HAP-1 (cell line): Measurements from ENCODE around the gene MKKS.
"Not testable (repeated sequence)": the region's sequence is repeated elsewhere in the genome, so short reads cannot be mapped to it uniquely, and the experiment has no call there.

Source experiments
- DNase-seq, 2 experiments: peaks; one replicate each; pipeline ENCODE4 v3.0.0-alpha.2; 2016 to 2020; ENCODE audit warnings: low spot score in 2 of 2
- H3K27me3 ChIP-seq: fragments of 250-450 bp; sonication (Bioruptor Pico); 2 replicates; pipeline ENCODE4 v1.5.1; 2020; ENCODE audit warnings: low read depth, mild to moderate bottlenecking, moderate library complexity
- H3K36me3 ChIP-seq: fragments of 250-450 bp; sonication (Bioruptor Pico); replicated peaks from 2 replicates; pipeline ENCODE4 v1.5.1; 2020; ENCODE audit warnings: mild to moderate bottlenecking
- H3K4me1 ChIP-seq: fragments of 250-450 bp; sonication (Bioruptor Pico); 2 replicates; pipeline ENCODE4 v1.5.1; 2020; ENCODE audit warnings: mild to moderate bottlenecking
- H3K4me3 ChIP-seq: fragments of 250-450 bp; sonication (Bioruptor Pico); 2 replicates; pipeline ENCODE4 v1.5.1; 2020; ENCODE audit warnings: mild to moderate bottlenecking, moderate library complexity
- H3K9me3 ChIP-seq: fragments of 250-450 bp; sonication (Bioruptor Pico); 2 replicates; pipeline ENCODE4 v1.5.1; 2020; ENCODE audit warnings: mild to moderate bottlenecking, moderate library complexity
- in situ Hi-C: fragments of 300-500 bp; cut with MboI; formaldehyde crosslinking; loops from 3 replicates; pipeline ENCODE4 v1.14.3; 2020; ENCODE audit warnings: low sequenced_read_pairs, inconsistent platforms, mixed read lengths

Gene MKKS

DNA sequence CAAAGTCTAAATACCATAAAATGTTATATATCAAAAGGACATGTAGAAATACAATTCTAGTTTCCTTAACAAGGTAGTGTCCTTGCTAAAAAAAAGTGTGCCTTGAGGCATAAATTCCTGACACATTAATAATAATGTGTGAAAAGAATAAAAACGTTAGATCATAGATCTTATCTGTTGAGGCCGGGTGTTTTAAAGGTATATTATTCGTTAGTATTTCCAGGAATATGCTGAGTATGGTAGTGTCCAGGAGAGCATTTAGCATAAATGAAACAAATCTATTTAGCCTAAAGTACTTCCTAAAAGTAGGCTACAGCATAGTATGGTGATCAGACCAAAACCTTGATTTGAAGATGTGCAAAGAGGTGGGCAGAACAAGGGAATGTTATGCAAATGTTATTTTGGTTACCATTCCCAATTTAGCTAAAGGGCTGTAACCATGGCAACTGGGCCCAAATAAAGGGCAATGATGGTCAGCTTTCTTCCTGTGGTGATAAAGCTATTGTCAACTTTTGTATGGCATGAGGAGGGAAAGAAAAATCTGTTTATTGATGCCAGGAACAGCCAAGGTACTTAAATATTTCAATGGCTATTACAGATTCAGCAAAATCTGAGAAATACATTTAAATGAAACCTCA lies 18.9 kb downstream of the MKKS start:
- DNase-seq: peak; percentile 61 to 79
- Histone ChIP-seq H3K4me3 (no peak overlapping the region), H3K36me3 (peaks cover 19% of the 10 kb centered on the region), H3K9me3 (no peaks in the 10 kb centered on the region), H3K27me3 (no peaks in the 10 kb centered on the region), H3K4me1 (peaks cover 21% of the 10 kb centered on the region)
- in situ Hi-C loops: no loop called here

DNA sequence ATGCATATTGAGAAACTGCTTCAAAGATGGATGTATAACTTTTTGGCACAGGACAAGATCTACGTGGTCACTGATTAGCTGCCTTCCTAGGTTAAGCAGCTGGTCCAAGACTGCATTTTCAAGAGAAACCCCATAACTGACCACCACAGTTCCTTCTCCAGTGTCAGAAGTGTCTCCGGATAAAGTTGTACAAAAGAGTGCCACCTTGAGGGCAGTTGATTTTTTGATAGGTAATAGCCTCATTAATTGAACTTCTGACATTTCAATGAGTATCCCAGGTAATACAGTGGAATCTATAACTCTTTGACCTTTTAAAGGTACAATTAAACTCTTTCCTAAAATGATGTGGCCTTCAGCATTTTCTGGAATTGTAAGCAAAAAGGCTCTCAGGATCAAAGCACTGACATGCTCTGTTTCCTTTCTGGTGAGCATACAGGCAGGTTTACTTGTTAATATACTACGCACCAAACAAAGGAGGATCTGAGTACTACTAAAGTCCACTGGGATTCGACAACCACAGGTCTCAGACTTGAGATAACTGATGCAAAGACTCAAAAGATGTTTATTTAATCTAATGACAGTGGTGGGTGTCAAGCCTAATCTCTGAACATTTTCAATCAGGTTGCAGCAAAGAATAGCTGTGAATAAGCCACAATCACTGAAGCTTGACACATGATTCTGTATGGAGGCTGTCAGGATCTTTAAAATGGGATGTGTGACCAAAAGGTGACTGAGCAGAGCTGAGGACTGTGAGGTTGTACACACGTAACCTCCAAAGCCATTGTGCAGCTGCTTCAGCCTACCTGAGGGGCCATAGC lies 21.2 kb downstream of the MKKS start:
- H3K4me1 ChIP-seq: peaks cover 26% of the 10 kb centered on the region

DNA sequence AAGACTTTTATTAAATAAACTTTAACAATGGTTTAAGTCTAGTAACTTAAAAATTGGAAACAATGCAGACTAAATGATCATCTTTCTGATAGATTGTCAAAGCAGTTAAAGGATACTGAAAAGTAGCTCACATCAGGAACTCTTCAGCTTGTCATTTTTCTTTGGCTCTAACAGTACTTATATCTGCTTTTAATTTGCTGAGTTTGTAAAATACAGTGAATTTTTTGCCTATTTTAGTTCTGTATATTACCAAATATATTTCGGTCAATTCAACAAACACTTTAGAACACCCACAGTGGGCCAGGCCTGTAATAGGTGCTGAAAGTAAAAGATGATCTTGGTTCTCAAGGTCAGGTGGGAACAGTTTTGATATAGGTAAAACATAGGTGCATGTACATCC lies 22.3 kb downstream of the MKKS start:
- peaks cover 28% of the 10 kb centered on the region for H3K4me1 ChIP-seq
- H3K9me3 ChIP-seq: no peaks in the 10 kb centered on the region
- peaks cover 19% of the 10 kb centered on the region for H3K36me3 ChIP-seq
- H3K27me3 ChIP-seq: no peaks in the 10 kb centered on the region
- no peak for DNase-seq
- H3K4me3 ChIP-seq: no peak overlapping the region
- in situ Hi-C loops: no loop called here

More for the DNA sequence above, 21.2 kb downstream of the MKKS start:
- DNase-seq: no peak
- Histone ChIP-seq H3K9me3 (no peaks in the 10 kb centered on the region), H3K36me3 (peaks cover 19% of the 10 kb centered on the region), H3K4me3 (no peak overlapping the region), H3K27me3 (no peaks in the 10 kb centered on the region)
- in situ Hi-C loops: no loop called here

DNA sequence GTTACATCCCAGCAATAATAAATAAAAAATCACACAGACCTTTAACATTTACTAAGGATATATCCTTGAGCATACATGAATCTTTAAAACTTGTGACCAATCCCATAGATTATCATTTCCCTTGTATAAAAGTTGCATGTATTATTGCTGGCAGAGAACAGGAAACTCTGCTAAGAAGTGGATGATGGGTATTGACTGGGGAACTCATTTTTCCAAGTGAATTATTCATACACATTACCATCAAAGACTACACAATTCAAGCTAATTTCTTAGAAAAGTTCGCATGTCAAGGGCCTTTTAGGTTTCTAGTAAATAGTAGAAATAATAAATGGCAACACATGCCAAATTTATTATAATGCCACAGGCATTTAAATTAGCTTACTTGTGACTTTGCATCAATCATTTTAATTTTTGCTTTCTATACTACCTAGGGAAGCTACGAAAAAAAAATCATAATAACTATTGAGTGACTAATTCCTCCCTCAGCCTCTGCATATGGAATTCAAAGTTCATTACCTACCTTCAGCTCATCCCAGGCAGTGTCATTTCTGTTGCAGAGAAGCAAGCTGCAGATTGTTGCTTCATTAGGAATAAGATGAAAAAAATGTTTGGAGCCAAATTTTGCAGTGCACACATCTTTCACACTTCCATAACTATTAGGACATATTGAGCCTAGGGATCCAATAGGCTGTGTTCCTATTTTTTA lies 25.8 kb downstream of the MKKS start:
- Histone ChIP-seq H3K4me1 (peaks cover 8% of the 10 kb centered on the region), H3K4me3 (no peak overlapping the region), H3K36me3 (peaks cover 16% of the 10 kb centered on the region), H3K9me3 (no peaks in the 10 kb centered on the region), H3K27me3 (no peaks in the 10 kb centered on the region)
- DNase-seq: no peak
- in situ Hi-C loops: no loop called here

DNA sequence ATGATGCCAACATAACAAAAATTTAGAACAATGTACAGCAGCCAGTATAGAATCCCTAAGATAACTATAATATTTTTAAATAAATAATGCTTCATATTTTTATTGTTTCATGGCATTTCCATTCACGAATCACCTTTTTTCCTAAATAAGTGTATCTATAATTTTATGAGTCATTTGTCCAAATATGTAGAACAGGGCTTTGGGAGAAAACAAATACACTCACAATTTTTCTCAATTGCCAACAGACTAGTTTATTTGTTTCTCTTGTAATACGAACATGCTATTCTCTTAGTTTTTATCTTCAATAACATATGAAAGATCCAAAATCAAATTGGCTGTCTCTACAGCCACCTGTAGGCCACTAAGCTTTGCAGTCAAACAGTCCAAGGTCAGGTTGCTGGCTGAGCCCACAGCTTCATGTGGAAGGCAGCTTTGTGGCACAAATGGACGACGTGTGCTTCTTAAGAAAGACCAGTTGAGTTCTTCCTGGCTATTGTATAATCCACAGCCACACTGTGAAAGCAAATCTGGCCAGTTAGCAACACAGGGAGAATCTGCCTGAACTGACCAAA lies 29.0 kb downstream of the MKKS start:
- no peak overlapping the region for H3K4me3 ChIP-seq
- H3K4me1 ChIP-seq: peaks cover 8% of the 10 kb centered on the region
- no peaks in the 10 kb centered on the region for H3K27me3 ChIP-seq
- no peak for DNase-seq
- in situ Hi-C loops: no loop called here
- no peaks in the 10 kb centered on the region for H3K9me3 ChIP-seq
- H3K36me3 ChIP-seq: peaks cover 6% of the 10 kb centered on the region

DNA sequence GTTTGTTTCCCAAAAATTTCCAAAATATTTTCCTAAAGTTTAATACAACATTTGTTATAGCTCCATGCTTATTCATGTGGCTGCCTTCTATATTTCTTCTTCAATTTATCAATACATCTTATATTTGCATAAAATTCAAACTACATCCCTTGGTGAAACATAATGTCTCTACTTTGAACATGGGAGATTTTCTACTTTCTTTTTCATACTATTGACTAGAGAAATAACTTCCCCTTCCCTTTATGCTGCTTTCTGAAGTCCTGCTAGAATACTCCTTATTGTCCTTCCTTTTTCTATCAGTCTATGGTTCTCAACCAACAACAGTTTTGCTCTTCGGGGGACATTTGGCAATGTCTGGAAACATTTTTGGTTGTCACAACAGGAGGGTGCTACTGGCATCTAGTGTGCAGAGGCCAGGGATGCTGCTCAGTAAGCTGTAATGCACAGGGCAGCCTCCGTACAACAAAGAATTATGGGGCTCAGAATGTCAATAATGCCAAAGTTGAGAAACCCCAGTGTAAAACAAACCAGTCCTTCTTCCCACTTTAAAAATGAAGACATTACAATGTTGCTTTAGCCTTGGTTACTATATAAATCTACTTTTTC lies 29.9 kb downstream of the MKKS start:
- in situ Hi-C loops: no loop called here
- no peaks in the 10 kb centered on the region for H3K9me3 ChIP-seq
- no peak for DNase-seq
- H3K4me1 ChIP-seq: peaks cover 8% of the 10 kb centered on the region
- H3K36me3 ChIP-seq: peaks cover 6% of the 10 kb centered on the region
- H3K27me3 ChIP-seq: no peaks in the 10 kb centered on the region
- H3K4me3 ChIP-seq: no peak overlapping the region

DNA sequence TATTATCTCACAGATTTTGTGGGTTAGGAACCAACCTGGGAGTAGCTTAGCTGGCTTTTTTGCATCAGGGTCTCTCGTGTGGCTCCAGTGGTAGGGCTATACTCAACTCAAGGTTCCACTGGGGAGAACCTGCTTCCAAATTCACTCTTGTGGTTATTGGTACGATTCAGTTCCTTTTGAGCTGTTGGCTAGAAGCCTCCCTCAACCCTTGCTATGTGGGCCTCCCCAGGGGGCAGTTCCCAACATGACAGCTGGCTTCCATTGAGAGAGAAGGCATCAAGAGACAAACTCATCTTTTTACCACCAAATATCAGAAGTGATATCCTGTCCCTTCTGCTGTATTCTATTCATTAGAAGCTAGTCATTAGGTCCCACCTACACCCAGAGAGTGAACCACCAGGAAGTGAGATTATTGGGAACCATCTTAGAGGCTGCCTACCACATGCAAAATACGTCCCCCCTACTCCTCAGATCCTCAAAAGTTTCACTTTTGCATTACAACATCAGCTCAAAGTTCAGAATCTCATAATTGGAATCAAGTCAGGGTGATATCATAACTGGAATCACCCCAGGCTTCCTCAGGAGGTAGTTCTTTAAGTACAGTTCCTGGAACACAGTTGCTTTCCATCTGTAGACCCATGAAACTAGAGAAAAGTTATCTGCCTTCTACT lies 30.9 kb downstream of the MKKS start:
- H3K36me3 ChIP-seq: peaks cover 6% of the 10 kb centered on the region
- no peak overlapping the region for H3K4me3 ChIP-seq
- peaks cover 6% of the 10 kb centered on the region for H3K4me1 ChIP-seq
- in situ Hi-C loops: no loop called here
- no peak for DNase-seq
- H3K27me3 ChIP-seq: no peaks in the 10 kb centered on the region
- H3K9me3 ChIP-seq: no peaks in the 10 kb centered on the region

DNA sequence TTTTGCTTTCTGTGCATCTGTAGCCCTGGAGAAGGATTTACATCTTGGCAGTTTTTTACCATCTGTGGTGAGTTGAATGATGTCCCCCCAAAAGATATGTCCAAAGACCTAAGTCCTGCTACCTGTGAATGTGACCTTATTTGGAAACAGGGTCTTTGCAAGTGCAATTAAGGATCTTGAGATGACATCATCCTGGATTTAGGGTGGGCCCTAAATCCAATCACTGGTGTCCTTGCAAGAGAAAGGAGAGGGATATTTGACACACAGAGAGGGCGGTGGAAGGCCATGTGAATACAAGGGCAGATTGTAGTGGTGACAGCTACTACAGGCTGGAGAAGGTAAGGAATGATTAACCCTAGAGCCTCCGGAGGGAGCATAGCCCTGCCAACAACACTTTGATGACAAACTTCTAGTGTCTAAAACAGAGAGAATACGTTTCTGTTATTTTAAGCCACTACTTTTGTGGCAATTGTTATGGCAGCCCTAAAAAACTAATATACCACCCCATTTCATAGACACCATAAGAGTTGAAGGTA lies 35.1 kb downstream of the MKKS start:
- H3K36me3 ChIP-seq: no peaks in the 10 kb centered on the region
- H3K9me3 ChIP-seq: no peaks in the 10 kb centered on the region
- H3K27me3 ChIP-seq: no peaks in the 10 kb centered on the region
- DNase-seq: no peak
- no peaks in the 10 kb centered on the region for H3K4me1 ChIP-seq
- in situ Hi-C loops: no loop called here
- H3K4me3 ChIP-seq: no peak overlapping the region

DNA sequence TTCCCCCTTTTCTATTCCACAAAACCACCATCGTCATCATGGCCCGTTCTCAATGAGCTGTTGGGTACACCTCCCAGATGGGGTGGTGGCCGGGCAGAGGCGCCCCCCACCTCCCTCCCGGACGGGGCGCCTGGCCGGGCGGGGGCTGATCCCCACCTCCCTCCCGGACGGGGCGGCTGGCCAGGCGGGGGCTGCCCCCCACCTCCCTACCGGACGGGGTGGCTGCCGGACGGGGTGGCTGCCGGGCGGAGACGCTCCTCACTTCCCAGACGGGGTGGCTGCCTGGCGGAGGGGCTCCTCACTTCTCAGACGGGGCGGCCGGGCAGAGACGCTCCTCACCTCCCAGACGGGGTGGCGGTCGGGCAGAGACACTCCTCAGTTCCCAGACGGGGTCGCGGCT lies 39.3 kb downstream of the MKKS start:
- H3K4me3 ChIP-seq, H3K27me3 ChIP-seq, H3K36me3 ChIP-seq, in situ Hi-C loops, H3K9me3 ChIP-seq, H3K4me1 ChIP-seq, DNase-seq: not testable (repeated sequence)

DNA sequence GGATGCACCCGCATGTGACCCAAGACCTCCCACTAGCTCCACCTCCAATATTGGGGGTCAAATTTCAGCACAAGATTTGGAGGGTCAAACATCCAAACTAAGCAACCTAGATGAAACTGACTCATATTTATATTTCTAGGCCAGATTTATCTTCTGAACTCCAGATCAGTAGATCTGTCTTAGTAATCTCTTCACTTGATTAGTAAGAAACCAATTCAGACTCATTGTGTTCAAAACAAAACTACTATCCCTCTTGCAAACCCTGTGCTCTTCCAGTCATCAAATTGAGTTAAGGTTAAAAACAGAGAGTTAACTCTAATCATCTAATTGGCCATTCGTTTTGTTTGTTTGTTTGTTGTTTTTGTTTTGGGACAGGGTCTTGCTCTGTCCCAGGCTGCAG lies 43.3 kb downstream of the MKKS start:
- in situ Hi-C loops: no loop called here
- H3K4me1 ChIP-seq: peaks cover 12% of the 10 kb centered on the region
- H3K9me3 ChIP-seq: peaks cover 3% of the 10 kb centered on the region; the same call in 1 of the 2 replicates

DNA sequence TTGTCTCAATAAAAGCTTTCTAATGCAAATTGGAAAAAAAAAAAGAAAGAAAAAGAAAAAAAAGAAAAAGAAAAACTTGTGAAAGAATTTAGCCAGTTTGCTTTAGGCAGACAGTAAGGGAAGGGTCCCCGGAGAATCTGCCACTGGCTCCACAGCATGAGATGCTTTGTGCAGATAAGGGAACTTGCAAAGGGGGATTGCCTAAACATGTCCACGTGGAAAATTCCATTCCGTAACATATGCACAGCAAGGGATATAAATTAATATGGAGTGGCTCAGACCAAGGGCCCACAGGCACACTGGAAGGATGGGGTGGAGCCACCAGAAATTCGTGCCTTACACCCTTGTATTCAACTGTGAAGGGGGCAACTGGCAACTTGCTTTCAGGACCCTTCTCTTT lies 45.4 kb downstream of the MKKS start:
- Histone ChIP-seq H3K27me3 (no peaks in the 10 kb centered on the region), H3K36me3 (no peaks in the 10 kb centered on the region), H3K9me3 (peaks cover 3% of the 10 kb centered on the region; the same call in 1 of the 2 replicates), H3K4me1 (peaks cover 12% of the 10 kb centered on the region), H3K4me3 (no peak overlapping the region)
- in situ Hi-C loops: no loop called here
- peak; percentile 57 for DNase-seq

More for the DNA sequence above, 43.3 kb downstream of the MKKS start:
- Histone ChIP-seq H3K36me3 (no peaks in the 10 kb centered on the region), H3K27me3 (no peaks in the 10 kb centered on the region), H3K4me3 (no peak overlapping the region)
- DNase-seq: no peak

DNA sequence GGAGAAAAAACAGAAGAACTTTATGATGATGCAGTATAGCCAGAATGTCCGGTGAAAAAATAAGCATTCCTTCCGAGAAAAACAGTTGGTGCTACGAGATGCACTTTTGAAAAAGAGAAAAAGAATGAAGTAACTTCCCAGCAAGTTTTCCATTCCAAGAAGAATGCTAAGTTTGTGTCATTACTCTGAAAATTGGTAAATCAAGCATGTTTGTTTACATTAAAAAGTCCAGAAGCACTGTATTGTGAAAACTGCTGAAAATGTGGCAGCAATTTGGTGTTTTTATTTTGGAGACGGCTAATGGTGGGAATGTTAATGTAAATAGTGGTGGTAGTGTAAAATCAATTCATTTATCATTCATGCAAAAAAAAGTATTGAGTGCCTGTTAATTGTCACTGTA lies 46.3 kb downstream of the MKKS start:
- Histone ChIP-seq H3K4me3 (no peak overlapping the region), H3K9me3 (peaks cover 3% of the 10 kb centered on the region; the same call in 1 of the 2 replicates), H3K36me3 (no peaks in the 10 kb centered on the region), H3K4me1 (peaks cover 12% of the 10 kb centered on the region), H3K27me3 (no peaks in the 10 kb centered on the region)
- DNase-seq: no peak
- in situ Hi-C loops: no loop called here
